GM12875 (cell line): ENCODE results near the gene IFT80.
"Not testable (repeated sequence)": the region's sequence is repeated elsewhere in the genome, so short reads cannot be mapped to it uniquely, and the experiment has no call there.

Experiments used
- H3K4me3 ChIP-seq: one replicate; pipeline ENCODE4 v1.5.1; 2011; ENCODE audit warnings: low read depth, low read length, control low read depth
- CTCF ChIP-seq: IDR thresholded peaks from 2 replicates; pipeline ENCODE4 v1.5.1; 2011; ENCODE audit warnings: low read depth, mild to moderate bottlenecking, control low read depth, inconsistent platforms, low read length, moderate library complexity, borderline replicate concordance; ENCODE audit not compliant: insufficient read depth

Gene IFT80

GRCh38 chr3:160247766-160248165 lies 151.3 kb downstream of the IFT80 start:
- no peak for TF ChIP-seq CTCF
- H3K4me3 ChIP-seq: no peak overlapping the region

- TF ChIP-seq CTCF: no peak
Measured at GRCh38 chr3:160245261-160245800, 153.7 kb downstream of the IFT80 start.

GRCh38 chr3:160240719-160241118 lies 158.3 kb downstream of the IFT80 start:
- H3K4me3 ChIP-seq: not testable (repeated sequence)

More at GRCh38 chr3:160245261-160245800, 153.7 kb downstream of the IFT80 start:
- H3K4me3 ChIP-seq: no peak overlapping the region

- TF ChIP-seq CTCF: no peak
- no peak overlapping the region for H3K4me3 ChIP-seq
Measured at GRCh38 chr3:160232014-160232413, 167.0 kb downstream of the IFT80 start.

- no peak overlapping the region for H3K4me3 ChIP-seq
- TF ChIP-seq CTCF: no peak
Measured at GRCh38 chr3:160227419-160227818, 171.6 kb downstream of the IFT80 start.

GRCh38 chr3:160226026-160226907 lies 172.8 kb downstream of the IFT80 start:
- peak overlapping the region; percentile 57 for H3K4me3 ChIP-seq

More at GRCh38 chr3:160226026-160226907, 172.8 kb downstream of the IFT80 start:
- TF ChIP-seq CTCF: no peak
